ENCODE data around the gene PRKG1. TPM values are rescaled to one million over a fixed set of nuclear protein-coding genes. Genes with fewer than 3 reads are reported as not detected.

Gene PRKG1
- total RNA-seq, 4 donors from 2014 or later, result 24.5 to 46.1 (median 37.1) TPM

DNA sequence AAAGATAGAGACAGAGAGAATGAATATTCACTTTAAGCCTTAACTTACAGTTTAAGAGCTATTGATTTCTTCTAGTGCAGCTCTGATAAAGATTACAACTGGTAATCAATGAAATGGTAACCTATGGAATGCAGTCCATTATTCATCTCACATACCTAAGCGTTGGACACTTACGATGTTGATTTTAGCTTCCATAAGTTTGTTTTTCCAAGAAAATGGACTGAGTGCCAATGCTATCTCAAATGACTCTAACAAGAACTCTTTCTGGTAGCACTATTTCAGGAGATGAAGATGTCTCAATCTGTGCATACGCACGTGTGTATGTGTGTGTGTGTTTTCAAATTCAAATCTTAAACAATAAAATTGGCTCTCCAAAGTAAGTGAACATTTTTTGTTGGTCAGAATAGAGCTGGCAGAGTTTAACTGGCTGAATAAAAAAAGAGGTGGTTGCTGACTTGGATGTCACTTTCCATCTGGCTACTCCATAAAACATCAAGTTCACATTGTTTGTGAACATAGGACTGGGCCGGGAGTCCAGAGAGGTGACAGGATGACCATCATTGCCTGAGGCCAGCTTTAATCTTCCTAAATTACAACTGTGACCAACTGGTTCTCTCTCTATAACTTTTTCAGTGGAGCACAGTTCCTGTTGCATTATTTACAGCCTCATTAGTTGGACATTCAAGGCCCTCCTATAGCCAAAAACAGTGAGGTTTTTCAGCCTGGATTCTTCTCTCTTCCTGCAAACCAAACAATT lies 732.0 kb downstream of the PRKG1 start:
- TF ChIP-seq POLR2AphosphoS5 (IDR thresholded peaks at IDR 0.05) (no peak), EP300 (IDR thresholded peaks at IDR 0.05) (no peak), POLR2A (IDR thresholded peaks at IDR 0.05; ENCODE audit: low read depth) (no peak)
- TF ChIP-seq, protein P1, sequence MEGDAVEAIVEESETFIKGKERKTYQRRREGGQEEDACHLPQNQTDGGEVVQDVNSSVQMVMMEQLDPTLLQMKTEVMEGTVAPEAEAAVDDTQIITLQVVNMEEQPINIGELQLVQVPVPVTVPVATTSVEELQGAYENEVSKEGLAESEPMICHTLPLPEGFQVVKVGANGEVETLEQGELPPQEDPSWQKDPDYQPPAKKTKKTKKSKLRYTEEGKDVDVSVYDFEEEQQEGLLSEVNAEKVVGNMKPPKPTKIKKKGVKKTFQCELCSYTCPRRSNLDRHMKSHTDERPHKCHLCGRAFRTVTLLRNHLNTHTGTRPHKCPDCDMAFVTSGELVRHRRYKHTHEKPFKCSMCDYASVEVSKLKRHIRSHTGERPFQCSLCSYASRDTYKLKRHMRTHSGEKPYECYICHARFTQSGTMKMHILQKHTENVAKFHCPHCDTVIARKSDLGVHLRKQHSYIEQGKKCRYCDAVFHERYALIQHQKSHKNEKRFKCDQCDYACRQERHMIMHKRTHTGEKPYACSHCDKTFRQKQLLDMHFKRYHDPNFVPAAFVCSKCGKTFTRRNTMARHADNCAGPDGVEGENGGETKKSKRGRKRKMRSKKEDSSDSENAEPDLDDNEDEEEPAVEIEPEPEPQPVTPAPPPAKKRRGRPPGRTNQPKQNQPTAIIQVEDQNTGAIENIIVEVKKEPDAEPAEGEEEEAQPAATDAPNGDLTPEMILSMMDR (IDR thresholded peaks at IDR 0.05), result no peak
- Histone ChIP-seq H3K4me3 (no peak overlapping the region), H3K9me3 (no peaks in the 10 kb centered on the region), H3K27me3 (no peaks in the 10 kb centered on the region), H3K36me3 (no peaks in the 10 kb centered on the region), H3K4me1 (no peaks in the 10 kb centered on the region), H3K27ac (replicated peaks in 1 of 4) (no peak overlapping the region)
- intact Hi-C loops (cut with DNase I), result no loop called here
- WGBS, result 89% methylated on average over 5 of the region's 5 CpGs
- DNase-seq (ENCODE audit: extremely low spot score), result no peak

DNA sequence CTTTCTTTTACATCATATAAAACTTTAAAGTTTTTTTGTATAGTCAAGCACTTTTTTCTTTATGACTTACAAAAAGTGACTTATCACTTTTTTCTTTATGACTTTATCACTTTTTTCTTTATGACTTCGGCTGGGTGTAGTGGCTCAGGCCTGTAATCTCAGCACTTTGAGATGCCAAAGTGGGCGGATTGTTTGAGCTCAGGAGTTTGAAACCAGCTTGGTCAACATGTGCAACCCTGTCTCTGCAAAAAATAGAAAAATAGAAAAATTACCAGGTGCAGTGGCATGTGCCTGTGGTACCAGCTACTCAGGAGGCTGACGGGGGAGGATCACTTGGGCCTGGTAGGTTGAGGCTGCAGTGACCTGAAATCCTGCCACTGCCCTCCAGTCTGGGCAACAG lies 733.9 kb downstream of the PRKG1 start:
- H3K4me3 ChIP-seq, result no peak overlapping the region
- no peaks in the 10 kb centered on the region for H3K36me3 ChIP-seq
- no peaks in the 10 kb centered on the region for H3K9me3 ChIP-seq
- DNase-seq (ENCODE audit: extremely low spot score), result no peak
- intact Hi-C loops (cut with DNase I), result no loop called here
- no peaks in the 10 kb centered on the region for H3K27me3 ChIP-seq
- no peak overlapping the region for H3K27ac ChIP-seq (replicated peaks in 1 of 4)
- no peaks in the 10 kb centered on the region for H3K4me1 ChIP-seq
- TF ChIP-seq POLR2A (IDR thresholded peaks at IDR 0.05; ENCODE audit: low read depth), result no peak
- no peak for TF ChIP-seq POLR2AphosphoS5 (IDR thresholded peaks at IDR 0.05)
- TF ChIP-seq, protein P1 (IDR thresholded peaks at IDR 0.05), result no peak
- no peak for TF ChIP-seq EP300 (IDR thresholded peaks at IDR 0.05)
- 87% methylated on average over 3 of the region's 3 CpGs for WGBS

DNA sequence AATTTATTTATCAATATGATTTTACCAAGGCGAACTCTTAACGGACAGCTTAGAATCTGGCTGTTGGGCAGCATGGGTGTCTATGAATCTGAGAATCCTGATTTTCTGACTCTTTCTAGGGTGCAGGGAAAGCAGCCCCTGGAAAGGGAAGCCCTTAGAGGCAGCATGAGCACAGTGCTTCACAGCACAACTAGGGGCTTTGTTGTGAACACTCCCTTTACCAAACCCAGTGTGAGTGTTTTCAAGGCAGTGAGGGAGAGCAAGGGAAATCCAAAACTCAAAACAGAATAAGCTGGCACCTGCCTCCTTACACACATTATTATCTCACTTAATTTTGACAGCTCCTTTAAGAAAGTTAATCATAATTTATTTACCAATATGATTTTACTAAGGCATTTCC lies 741.4 kb downstream of the PRKG1 start:
- TF ChIP-seq, protein P1 (IDR thresholded peaks at IDR 0.05), result no peak
- TF ChIP-seq POLR2AphosphoS5 (IDR thresholded peaks at IDR 0.05), result no peak
- no peak for TF ChIP-seq EP300 (IDR thresholded peaks at IDR 0.05)
- no peak for TF ChIP-seq POLR2A (IDR thresholded peaks at IDR 0.05; ENCODE audit: low read depth)
- intact Hi-C loops (cut with DNase I), result no loop called here

DNA sequence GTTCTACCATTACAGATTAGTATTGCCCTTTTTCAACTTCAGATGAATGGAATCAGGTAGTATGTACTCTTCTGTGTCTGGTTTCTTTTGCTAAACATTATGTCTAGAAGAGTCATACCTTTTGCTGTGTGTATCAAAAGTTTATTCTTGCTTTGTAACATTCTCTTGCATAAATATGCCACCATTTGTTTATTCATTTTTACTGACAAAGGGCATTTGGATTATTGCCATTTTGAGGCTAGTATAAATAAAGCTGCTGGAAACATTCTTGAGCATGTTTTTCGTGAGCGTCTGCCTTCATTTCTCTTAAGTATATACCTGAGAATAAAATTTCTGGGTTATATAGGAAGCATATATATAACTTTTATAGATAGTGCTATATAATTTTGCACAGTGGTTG lies 746.8 kb downstream of the PRKG1 start:
- DNase-seq (ENCODE audit: extremely low spot score), result no peak
- Histone ChIP-seq H3K36me3 (no peaks in the 10 kb centered on the region), H3K27me3 (no peaks in the 10 kb centered on the region), H3K27ac (replicated peaks in 1 of 4) (no peak overlapping the region), H3K9me3 (no peaks in the 10 kb centered on the region), H3K4me3 (no peak overlapping the region), H3K4me1 (peaks cover 0 to 12% (median 6%) of the 10 kb centered on the region in 4 donors)
- intact Hi-C loops (cut with DNase I), result no loop called here
- TF ChIP-seq POLR2AphosphoS5 (IDR thresholded peaks at IDR 0.05), result no peak
- WGBS, result 54% methylated on average over 2 of the region's 2 CpGs

More for the DNA sequence above, 741.4 kb downstream of the PRKG1 start:
- H3K9me3 ChIP-seq, result no peaks in the 10 kb centered on the region
- DNase-seq (ENCODE audit: extremely low spot score), result no peak
- no peak overlapping the region for H3K4me3 ChIP-seq
- H3K27me3 ChIP-seq, result no peaks in the 10 kb centered on the region
- 97% methylated on average over 2 of the region's 2 CpGs for WGBS
- no peak overlapping the region for H3K27ac ChIP-seq (replicated peaks in 1 of 4)
- H3K4me1 ChIP-seq, result peaks cover 0 to 3% (median 0%) of the 10 kb centered on the region in 4 donors
- no peaks in the 10 kb centered on the region for H3K36me3 ChIP-seq

DNA sequence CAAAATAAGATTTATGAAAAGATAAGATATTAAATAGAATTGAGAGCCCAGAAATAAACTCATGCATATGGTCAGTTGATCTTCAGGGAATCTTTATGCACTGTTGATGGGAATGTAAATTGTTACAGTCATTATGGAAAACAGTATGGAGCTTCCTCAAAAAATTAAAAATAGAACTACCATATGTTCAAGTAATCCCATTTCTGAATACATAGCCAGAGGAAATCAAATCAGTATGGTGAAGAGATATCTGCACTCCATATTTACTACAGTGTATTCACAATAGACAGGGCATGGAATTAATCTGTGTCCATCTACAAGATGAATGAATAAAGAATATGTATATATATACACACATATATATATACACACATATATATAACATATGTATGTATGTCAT lies 747.5 kb downstream of the PRKG1 start:
- Histone ChIP-seq H3K36me3 (no peaks in the 10 kb centered on the region), H3K27me3 (no peaks in the 10 kb centered on the region), H3K4me1 (peaks cover 0 to 12% (median 6%) of the 10 kb centered on the region in 4 donors), H3K27ac (replicated peaks in 1 of 4) (no peak overlapping the region), H3K4me3 (no peak overlapping the region), H3K9me3 (no peaks in the 10 kb centered on the region)
- TF ChIP-seq EP300 (IDR thresholded peaks at IDR 0.05) (no peak), POLR2A (IDR thresholded peaks at IDR 0.05; ENCODE audit: low read depth) (no peak), POLR2AphosphoS5 (IDR thresholded peaks at IDR 0.05) (no peak)
- TF ChIP-seq, protein P1 (IDR thresholded peaks at IDR 0.05), result no peak
- DNase-seq (ENCODE audit: extremely low spot score), result no peak
- intact Hi-C loops (cut with DNase I), result no loop called here

Measured in esophagus muscularis mucosa (tissue), 4 donors.